HG03159 (cell line): ENCODE measurements around the gene MYH14.

Experiments used
- ATAC-seq: cut with Tn5 transposase; IDR thresholded peaks from one replicate; pipeline ENCODE4 v1.9.1; 2021; ENCODE audit warnings: mild to moderate bottlenecking, moderate library complexity; ENCODE audit not compliant: unreplicated experiment

Gene MYH14

DNA sequence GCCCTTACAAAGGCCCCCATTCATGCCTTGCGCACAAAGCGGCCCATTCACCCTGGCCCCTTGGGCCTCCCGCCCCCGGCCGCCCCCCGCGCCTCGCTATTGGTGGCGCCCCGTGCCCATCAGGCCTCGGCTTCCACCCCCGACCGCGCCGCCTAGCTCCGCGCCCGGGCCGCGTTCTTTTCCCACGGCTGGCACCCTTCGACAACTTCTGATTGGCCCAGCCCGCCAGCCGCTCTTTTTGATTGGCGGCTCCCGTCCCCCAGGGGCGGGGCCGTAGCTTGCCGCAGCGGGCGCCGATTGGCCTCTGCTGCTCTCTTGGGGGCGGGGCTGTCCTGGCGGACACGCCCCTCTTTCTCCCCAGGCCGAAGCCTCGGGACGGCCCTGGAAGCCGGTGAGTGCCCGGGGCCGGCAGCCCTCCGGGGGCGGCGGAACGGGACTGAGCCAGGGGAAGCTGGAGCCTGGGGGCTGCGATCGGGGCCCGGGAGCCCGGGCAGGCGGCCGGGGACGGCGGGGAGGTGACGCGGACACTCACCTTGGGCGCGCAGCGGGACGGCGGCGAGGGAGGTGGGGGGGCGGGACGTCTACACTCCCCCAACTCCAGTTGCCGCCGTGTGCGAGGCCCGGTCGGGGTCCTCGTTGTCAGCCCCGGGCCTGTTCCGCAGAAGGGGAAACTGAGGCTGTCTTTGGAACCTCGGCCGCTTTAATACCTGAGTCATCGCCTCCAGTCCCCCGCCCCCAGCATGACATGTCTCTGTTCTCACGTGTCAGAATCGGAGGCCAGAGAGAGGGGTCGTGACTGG, at the start of gene MYH14:
TSS of gene MYH14 (plus strand) at position 342 of the 800 bp plus-strand sequence. CDS start 6,744 bp downstream, outside the sequence.
- no peak for ATAC-seq

DNA sequence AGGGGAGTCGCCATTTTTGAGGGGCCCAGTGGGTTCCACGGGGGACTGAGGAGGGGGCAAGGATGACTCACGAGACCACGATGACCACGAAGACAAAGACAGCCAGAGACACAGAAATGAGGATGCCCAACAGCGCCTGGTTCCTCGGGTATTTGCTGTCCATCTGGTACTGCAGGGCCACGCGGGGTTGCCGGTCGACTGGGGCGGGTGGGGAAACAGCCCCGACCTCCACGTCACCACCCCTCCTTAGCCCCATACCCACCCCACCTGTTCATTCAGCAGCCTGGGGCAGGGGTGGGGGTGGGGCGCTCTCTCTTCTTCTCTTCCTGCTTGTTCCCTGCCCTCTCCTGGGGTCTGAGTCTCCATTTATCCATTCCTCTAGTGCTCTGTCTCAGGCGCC, 48.9 kb upstream of the MYH14 start:
- ATAC-seq: no peak

DNA sequence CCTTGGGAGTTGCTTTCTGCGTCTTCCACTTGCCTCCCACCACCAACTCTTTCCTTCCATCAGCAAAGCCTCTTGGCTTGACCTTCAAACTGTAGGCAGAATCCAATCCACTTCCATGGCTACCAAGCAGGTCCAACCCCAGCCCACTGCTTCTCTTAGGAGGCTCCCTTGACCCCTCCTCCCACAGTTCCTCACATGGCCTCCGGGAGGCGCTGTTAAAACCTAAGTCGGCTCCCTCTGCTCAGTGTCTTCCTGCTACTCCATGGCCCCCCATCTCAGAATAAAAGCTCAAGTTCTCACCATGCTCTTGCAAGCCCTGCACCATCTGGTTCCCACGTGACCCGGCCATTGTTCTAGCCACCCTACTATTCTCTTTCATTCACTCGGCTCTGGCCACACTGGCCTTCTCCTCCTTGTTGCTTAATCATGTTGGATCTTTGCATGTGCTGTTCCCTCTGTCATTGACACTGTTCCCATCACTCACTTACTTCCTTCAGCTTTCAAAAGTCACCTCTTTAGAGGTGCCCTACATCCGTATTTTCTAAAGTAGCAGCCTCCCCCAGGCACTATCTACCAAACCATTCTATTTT, 47.8 kb upstream of the MYH14 start:
- ATAC-seq: no peak

DNA sequence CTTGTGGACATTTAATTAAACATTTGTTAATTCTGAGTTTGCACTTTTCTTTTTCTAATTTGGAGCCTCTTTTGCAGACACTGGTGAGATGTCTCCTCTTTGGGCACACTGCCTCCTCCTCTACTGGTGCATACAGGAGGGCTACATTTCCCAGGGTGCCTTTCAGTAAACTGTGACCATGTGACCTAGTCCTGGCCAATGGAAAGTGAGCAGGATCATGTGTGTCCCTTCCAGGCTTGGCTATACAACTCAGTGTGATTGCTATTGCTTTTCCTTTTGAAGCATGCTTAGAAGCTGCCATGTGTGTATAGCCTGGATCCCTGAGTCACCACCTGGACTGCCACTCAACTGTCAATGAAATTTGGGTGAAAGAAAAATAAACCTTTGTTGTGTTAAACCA, 44.8 kb upstream of the MYH14 start:
- ATAC-seq: no peak

DNA sequence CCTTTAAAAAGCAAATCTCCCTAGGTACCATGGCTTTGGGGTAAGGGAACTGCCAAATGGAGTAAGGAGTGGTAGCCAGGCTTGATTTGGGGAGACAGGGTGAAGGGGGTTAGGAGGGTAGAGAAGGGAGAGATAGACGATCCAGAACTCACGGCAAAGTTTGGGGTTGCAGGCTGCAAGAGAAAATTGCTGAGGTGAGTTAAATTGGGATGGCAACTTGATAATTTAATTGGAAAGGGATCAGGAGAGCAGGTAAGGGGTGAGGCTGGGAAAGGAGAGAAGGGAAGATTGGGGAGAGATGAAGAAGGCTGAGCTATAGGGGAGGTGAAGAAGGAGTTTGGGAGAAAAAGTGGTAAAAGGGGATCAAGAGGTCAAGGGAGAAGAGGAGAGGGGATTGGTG, 44.3 kb upstream of the MYH14 start:
- no peak for ATAC-seq

DNA sequence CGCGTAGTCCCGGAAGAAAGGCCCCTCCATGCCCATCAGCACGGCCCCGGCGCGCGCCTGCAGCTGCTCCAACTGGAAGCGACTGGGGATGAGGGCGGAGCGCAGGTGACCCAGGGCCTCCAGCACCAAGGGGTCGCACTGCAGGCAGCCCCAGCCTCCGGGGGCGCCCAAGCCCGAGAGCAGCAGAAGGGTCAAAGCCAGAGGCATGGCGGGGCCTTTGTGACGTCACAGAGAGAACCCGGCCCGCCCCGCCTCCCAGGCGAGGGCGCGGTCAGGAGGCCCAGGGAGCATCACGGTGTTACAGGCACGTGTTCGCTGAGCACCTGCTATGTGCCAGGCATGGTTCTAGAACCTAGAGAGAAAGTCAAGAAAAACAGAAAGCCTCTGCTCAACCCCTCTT, 40.4 kb upstream of the MYH14 start, which contains the start of gene IZUMO2:
TSS of gene IZUMO2 (minus strand) at position 294 of the 400 bp plus-strand sequence. CDS start at position 207, 87 bp downstream.
- ATAC-seq: no peak

DNA sequence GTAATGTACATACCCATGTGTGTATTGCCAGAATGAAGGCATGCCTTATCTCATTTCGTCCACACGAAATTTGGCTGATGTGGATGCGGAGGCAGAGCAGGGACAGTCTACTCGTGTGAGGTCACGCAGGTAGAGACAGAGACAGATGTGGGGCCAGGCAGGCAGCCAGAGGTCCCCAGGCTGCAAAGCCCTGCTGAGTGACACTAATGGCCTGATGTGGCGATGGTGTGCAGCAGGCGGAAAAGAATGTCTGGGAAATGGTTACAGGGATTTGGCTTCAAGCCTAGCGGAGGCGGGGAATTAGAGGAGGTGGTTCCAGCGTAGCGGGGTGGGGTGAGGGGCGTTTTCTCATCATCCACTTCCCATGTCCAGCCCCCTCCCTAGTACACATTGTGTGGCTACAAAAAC, 36.1 kb upstream of the MYH14 start:
- ATAC-seq: no peak

DNA sequence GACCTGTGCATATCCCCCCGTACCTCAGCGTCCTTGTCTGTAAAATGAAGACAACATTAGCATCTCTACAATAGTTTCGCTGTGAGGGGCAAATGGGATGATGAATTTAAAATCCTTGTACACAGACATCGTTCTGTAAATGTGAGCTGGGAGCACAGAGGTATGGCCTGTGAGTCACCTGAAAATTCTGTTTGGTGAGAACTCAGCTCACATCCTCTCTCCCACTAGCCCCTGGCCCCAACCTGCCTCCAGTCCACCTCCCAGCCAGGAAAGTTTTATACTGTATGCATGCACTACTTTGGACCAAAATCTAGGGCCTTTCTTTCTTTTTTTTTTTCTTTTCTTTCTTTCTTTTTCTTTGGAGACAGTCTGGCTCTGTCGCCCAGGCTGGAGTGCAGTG, 31.7 kb upstream of the MYH14 start:
- ATAC-seq: no peak

DNA sequence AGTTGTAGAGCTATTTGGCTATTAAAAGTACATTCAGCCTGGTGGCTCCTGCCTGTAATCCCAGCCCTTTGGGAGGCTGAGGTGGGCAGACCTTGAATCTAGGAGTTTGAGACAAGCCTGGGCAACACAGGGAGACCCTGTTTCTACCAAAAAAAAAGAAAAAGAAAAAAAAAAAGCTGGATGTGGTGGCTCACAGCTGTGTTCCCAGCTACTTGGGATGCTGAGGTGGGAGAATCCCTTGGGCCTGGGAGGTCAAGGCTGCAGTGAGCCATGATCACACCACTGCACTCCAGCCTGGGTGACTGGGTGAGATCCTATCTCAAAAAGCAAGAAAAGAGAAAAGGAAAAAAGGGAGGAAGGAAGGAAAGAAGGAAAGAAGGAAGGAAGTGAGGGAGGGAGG, 30.7 kb upstream of the MYH14 start:
- no peak for ATAC-seq

DNA sequence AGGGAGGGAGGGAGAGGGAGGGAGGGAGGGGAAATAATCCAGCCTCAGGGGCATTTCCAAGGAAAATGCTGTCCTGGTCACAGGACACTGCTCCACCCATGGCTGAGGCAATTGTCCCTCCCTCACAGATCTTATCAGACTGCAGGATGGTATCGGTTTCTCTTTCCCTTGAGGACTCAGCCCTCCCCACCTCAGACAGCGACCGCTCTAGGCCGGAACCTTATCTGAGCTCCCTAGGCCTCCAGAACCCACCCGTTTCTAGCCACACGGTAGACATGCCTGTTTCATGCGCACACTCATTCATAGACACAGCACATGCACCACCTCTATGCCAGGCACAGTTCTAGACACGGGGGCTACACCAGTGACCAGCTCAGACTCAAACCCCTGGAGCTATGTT, 30.3 kb upstream of the MYH14 start:
- ATAC-seq: no peak

DNA sequence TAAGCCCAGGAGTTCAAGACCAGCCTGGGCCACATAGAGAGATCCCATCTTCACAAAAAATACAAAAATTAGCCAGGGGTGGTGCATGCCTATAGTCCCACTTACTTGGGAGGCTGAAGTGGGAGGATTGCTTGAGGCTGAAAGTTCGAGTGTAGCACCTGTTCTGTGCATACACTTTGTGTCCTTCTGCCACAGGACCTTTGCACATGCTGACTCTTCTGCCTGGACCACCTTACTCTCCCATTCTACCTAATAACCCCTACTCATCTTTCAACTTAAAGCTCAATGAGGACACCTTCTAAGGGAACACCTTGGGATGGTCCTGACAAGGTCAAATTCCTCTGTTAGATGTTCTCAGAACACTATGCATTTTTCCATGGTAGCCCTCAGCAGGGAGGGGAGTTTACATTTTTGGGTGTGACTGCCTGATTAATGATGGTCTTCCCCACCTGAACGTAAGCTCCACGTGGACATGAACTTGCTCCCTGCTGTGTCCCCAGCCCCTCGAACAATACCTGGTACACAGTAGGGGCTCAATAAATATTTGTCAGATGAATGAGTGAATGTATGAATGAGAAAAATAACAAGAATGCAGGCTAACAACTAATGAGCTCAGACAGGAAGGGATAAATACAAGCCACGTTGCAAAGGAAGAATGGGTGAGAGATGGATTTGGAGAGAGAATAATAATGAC, 29.2 kb upstream of the MYH14 start:
- no peak for ATAC-seq

DNA sequence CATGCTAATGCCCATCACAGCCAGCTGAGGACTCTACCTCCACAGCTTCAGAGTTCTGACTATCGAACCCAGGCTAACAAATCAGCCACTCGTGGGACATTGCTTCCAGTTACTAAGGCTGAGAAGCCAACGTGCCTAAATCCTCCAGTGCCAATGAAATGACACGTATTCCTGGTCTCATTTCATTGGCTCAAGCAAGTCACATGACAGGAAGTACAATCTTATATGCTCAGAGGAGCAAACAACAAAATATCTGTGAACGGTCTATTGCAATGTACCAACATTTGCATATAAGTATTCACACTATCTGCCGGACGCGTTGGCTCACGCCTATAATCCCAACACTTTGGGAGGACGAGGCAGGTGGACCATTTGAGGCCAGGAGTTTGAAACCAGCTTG, 27.5 kb upstream of the MYH14 start:
- ATAC-seq: no peak

DNA sequence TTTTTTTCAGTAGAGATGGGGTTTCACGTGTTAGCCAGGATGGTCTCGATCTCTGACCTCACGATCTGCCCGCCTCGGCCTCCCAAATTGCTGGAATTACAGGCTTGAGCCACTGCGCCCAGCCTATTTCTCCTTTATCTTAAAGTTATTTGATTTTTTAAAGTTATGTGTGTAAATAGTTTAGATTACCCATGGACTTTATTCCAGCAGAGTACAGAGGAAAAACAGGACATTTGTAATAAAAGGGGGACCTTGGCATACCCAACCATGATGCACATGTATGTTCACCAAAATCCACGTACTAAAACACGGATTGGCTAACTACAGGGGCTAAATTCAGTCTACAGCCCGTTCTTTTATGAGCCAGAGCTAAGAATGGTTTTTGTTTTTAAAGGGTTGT, 26.6 kb upstream of the MYH14 start:
- ATAC-seq: no peak

DNA sequence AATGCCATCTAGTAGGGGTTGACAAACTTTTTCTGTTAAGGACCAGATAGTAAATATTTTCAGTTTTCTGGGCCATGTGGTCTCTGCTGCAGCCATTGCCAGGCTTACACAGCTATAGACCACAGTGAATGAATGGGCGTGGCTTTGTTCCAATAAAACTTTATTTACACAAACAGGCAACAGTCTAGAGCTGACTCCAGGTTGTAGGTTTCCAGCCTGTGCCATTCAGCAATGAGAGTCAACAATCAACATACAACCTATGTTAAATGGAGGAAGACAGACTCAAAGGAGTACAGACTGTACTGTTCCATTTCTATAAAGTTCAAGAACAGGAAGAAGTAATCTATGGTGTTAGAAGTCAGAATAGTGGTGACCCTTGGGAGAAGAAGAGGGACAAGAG, 25.1 kb upstream of the MYH14 start:
- no peak for ATAC-seq

DNA sequence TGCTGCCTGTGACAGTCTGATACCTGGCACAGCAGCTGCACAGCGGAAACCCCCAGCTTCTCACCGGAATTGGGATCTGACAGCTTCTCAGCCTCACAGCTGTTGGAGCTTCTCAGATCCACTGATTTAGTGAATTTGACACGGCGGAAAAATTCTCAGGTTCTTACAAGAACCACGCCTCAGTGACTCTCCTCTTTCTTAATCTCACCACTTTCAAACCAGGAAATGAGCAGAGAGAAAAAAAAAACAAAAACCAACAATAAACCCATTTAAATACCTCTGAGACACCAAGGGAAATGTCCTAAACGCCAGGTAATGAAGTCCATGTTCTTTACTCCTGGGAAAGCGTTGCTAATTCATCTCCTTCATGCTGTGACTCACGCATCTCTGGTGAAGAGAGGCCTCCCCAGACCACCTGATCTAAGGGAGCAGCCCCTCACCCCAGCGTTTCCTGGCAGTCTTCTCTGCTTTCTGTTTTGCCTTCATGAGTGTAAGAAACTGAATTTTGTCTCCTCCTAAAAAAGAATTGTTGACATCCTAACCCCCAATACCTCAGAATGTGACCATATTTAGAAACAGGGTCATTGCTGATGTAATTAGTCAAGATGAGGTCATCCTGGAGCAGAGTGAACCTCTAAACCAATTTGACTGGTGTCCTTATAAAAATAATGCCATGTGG, 24.4 kb upstream of the MYH14 start:
- ATAC-seq: no peak

DNA sequence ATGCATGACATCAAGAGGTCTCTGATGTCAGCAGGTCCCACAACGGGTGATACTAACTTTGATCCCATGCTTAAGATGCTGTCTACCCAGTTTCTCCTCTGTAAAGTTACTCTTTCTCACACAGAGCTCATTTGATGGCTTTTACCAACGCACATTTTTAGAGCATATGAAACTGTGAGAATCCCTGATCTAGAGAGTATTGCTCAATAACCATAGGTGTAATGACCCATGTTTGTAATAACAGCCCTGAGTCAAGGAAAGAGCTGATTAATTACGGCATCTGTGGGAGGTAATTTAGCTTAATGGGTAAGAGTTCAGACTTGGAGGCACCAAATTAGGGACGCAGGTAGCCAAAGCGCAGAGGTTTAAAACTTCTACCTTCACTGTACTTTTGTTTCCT, 22.3 kb upstream of the MYH14 start:
- no peak for ATAC-seq

DNA sequence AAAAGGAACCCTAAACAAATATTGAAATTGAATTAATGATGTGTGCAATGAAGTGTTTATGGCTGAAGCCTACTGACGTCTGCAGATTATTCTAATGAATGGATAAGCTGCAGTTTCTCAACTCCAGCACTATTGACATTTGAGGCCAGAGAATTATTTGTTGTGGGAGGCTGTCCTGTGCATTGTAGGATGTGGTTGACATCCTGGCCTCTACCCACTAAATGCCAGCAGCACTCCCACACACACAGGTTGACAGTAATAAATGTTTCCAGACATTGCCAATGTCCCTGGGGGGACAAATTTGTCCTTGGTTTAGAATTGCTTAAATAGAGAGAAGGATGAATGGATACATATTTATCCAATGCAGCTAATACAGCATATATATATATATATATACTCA, 19.2 kb upstream of the MYH14 start:
- ATAC-seq: no peak

DNA sequence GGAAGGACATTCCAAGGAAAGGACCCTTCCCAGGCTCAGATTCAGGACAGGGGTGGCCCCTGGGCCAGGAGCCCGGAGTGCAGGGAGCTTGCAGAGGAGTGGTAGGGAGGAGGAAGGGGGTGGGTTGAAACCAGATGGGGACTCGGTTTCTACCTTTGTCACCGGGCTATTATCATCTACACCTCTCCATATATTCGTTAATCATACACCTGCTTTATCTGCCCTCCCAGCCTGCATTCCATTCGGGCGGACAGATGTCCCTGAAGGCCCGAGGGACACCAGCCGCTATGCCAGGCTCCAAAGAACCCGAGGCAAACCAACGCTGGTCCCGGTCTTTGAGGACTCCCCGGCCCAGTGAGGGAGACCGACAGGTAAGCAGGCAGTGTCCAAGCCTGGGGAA, 15.5 kb upstream of the MYH14 start:
- ATAC-seq: no peak

DNA sequence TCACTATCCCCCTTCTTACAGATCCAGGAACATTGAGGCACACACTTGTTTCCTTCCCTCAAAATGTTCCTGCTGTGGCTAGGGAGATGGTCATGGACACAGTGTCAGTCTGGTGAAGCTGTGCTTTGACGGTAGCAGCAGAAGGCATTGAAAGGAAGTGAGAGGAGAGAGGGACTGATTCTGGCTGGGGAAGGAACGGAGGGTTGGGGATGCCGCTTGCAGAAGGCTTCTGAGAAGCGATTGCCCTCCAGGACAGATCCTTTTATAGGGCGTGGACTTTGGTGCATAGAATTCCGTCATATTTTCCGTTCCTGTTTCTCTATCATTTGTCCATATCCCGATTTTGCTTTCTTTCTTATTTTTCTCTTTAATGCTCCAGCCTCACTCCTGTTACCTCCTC, 14.1 kb upstream of the MYH14 start:
- no peak for ATAC-seq

DNA sequence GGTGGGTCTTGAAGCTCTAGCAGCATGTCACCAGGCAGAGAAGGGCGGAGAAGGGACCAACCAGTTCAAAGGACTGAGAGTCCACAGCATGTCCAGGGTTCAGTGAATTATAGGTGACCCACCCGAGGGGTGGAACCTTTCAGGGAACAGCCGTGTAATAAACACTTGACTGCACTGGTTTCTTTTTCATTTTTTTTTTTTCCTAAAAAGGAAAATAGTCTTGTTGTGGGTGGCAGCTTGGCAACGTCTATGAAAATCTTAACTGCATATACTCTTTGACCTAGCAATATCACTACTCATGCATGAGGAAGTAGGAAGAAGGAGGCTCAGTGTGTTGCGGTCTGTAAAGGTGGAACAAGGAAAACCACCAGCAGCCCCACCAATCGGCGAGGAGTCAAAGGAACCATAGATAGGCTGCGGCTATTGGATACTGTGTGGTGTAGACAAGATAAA, 13.0 kb upstream of the MYH14 start:
- ATAC-seq: no peak

DNA sequence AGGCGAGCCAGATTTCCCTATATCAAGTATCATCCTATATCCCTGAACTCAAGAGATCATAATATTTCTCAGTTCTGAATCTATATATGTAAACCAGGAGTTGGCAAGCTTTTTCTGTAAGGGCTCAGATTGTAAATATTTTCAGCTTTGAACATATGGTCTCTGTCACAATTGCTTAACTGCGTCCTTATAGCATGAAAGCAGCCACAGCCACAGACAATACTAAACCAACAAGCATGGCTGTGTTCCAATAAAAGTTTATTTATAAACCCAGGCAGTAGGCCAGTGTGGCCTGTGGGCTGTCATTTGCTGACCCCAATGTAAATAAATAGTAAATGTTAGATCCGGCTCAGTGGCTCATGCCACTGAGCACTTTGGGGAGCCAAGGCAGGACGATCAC, 12.2 kb upstream of the MYH14 start:
- ATAC-seq: no peak
